Tongue (tissue), 2 donors: ENCODE results near the gene QRFP. TPM values are rescaled to one million over a fixed set of nuclear protein-coding genes. Genes with fewer than 3 reads are reported as not detected.

Source experiments
- DNase-seq: peaks from one replicate; pipeline ENCODE4 v3.0.0-alpha.2; 2015
- total RNA-seq: library from RNA; depleted of rRNA; stranded (reverse); fragments of >200 nt; gene quantifications from one replicate; pipeline ENCODE4 v1.2.3, GENCODE V29; 2014

Gene QRFP
- total RNA-seq, 1 donor from 2014 or later = not detected

DNA sequence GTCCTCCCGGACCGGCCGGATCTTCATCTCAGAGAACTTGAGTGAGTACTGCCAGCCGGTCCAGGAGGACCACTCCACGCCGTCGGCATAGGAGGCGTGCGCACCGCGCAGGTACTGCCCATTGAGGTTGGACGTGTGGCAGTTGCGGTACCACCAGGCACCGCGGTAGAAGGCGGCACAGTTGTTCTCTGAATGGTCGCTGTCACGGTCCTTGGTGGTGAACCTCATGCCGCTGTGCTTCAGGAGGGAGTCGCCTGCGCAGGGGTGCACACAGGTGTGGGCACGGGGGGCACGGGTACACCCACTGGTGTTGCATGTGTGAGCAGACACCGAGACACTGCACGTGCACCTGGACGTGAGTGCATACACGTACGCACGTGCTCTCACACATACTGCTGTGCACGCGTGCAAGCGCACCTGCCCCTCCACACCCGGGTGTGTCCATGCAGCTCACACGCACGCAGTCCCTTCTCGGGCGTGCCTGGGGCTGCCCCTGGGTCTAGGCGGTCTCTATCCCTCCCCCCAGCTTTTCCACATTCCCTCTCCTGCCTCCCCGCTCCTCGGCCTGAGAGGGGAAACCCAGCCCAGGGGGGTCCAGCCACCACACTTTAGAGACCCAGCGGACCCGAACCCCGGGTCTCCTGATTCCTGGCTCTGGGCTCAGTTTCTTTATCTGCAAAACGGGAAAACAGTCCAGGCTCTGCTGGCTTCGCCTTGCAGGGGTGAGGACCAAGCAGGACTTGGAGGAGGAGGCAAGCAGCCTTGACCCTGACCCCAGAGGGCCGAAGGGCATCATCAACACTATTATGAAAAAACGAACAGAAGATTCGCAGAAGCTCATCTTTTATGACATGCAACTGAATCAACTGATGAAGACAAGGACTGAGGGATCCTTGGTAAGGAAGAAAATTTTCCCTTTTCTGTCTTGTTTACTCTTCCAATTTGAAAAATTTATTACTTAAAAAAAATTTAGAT, 7.7 kb upstream of the QRFP start:
- DNase-seq = no peak

DNA sequence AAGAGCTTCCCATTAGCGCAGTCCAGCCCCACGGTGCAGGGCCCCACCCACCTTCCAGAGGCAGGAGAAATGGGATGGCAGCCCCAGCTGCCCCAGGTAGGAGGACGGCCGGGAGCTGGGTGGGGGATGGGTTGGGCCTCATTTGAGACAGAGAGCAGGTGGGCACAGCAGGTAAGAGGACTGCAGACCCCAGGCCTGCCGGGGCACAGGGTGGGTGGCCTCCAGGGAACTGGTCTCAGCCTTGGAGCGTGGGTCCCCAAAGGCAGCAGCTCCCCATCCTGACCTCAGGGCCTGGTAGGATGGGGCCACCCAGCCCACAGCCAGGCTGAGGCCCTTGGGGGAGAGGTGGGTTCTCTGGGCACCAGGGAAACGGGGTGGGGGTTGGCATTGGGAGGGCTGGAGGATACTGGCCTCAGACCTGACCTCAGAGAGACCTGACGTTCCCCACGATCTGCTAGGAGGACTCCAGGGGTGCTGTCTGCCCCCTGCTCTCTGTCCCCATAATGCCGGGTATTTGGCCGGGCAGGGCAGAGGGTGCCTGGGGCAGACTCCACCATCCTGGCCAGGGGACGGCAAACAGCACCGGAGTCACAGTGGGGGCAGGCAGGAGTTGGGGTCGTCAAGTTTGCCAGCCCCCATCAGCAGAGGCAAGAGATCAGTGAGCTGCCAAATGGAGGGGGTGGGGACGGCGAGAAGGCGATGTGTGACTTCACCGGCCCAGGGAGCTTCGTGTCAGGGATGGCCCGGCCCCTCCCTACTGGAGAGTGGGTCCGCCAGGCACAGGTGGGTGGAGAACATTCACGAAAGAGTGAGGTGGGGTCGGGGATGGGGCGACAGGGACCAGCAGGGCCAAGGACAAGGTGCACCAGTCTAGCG, 6.8 kb upstream of the QRFP start:
- no peak for DNase-seq

DNA sequence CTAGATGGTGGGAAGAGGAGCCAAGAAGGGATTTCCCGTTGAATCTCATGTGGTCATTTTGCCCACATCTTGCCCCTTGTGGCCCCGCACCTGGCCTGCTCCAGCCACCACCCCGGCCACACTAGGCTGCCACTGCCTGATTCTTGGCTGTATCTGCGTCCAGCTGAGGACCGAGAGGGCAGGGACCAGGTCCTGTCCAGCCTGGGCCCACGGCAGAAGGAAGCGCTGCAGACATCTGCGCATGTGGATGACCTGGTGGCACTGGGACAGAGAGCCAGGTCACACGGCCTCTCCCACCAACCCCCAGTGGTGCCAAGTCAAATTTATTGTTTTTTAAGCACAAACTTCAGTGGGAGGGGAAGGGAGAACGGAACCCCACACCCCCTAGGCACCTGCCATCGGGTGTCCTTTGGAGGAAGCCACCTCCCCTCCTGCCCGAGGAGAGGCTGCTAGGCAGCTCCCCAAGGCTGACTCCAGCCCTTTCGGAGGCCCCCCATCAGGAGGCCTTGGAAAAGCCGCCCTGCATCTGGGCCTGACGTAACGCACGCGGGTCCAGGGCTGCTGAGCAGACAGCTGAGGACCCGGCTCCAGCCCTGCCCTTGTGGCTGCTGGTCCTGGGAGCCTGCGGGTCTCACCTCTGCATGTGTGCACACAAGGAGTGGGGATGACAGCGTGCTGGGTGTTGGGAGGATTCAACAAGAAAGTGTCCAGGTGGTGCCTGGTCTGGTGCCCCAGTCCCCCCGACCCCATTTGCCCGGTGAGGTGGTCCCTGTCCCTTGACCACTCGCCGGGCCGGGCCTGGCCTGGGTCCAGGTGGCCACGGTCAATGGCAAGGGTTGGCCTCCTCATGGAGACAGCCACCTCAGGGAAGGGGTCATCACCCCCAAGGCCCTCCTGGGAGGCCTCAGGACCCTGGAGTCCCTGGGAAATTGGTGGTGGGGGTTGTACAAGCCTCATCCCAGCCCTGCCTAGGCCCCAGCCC, 5.9 kb upstream of the QRFP start:
- DNase-seq = no peak

DNA sequence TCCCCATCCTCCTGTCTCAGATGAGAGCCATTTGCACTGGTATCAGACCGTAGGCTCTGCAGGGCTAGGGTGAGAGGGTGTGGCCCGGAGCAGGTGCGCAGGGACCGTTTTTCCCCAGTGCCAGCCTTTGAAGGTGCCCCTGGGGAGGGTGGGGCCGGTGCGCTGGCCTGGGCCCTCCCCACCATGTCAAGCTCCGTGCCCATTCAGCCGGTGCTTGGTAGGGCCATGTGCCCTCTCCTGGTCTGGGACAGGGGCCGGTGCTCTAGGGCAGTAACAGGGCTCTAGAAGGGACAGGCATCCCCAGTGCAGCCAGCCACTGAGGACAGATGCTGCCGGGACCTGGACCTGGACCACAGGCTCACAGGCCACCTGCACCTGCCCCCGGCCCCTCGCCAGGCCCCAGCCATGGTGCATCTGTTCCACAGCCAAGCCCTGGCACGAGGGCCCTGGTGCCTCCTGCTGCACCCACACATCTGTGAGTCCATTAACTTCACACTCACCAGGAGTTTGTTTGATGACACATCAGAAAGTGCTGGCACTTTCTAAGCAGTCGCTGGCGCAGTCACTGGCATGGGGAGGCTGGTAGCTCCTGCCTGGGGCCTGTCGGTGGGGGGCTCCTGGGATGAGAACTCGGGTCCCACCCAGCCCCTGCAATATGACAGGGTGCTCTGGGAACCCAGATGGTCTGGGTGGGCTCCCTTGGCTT, 5.0 kb upstream of the QRFP start:
- DNase-seq = no peak

DNA sequence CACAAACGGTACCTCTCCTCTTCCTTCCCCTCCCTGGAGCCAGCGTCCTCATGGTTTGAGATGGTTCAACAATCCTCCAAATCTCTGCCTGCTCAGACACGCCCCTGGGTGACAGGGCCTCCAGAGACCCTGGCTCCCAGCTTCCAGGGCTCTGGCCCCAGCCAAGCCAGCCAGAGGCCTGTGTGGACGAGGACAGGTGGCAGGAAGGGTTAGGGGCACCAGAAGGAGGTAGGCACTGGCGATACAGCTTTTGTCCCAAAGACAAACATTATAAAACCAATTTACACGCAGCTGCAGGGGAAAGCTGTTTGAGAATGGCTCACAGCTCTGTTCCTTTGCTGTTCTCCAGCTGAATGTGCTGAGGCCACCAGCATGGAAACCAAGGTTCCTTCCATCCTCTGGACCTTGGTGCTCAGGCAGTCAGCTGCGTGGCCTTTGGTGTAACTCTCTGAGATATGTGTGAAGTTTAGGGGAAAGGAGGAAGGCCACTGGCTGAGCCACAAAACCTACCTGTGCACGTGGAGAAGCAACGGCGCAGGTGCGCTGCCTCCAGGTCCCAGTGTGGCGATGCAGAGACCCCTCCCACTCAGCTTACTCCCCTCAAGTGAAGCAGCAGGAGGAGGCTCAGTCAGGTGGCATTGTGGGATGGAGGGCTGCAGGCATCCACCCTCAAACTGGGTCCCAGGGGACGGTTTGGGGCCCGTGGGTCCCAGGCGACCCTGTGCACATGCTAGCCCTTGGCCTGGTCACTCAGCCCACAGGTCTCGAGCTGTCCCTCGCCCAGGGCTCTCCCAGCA, 4.3 kb upstream of the QRFP start:
- DNase-seq = no peak

DNA sequence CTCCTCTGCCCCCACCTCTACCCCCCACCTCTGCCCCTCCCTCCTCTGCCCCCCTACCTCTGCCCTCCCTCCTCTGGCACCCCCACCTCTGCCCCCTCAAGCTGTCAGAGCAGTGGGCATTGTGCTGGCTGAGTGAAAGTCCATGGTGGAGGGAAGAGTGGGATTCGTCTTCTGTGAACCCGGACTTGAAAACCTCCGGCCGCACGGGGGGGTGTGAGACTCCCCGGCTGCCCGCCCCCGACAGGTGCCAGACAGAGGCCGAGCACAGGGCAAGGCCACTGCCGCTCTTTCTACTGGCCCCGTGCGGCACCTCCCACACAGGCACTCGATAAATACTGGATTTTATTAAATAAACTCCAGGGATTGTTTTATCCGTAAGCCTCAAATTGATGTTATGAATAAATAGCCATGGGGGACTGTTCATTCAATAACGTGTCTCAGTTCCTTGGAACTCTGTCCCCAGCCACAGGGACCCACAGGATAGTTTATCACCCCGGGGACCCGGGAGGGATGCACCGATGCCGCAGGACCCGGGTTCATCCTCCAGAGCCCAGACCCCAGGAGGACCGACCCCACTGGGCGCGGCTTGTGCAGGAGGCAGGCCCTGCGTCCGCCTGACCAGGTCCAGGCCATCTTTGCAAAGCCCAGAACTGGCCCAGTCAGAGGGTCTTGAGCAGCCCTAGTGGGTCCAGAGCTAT, 2.6 kb upstream of the QRFP start:
- DNase-seq = no peak

DNA sequence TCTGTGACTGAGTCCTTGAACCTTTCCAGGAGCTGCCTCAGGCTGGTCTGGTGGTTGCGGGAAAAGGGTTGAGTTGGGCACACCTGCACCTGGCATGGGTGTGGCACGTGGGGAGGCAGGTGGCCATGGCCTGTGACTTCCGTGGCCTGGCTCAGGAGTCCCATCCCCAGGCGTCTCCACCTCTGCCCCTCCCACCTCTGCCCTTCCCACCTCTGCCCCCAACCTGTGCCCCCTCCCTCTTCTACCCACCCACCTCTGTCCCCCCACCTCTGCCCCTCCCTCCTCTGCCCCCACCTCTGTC, 1.9 kb upstream of the QRFP start:
- no peak for DNase-seq

DNA sequence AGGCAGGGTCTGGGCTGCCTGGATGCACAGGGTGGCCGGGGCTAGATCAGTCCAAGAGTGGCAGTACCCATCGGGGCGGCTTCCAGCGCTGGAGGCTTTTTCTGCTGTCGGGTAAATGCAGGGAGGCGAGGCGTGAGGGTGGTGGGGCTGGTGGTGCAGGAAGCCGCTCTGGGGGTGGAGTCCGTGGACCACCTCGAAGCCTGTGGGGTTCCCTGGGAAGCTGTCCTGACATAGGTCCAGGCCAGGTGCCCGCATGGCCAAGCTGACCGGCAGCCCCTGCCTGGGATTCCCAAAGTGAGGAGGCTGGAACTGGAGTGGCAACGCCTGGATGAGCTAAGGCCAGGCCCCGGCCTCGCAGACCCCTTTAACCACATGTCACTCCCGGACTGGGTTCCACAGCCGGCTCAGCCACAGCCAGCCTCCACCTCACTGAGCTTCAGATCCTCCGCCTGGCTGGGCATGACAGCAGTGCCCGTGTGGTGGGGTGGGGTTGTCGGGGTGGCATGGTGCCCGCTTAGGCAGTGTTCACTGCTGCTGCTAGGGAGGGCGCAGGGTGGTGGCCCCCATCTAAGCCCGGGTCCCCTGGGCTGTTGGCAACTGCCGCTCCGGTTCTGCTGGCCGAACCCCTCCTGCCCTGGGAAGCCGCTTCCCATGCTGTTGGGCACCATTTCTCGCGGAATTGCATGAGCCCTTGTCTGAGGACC, 1.4 kb upstream of the QRFP start:
- no peak for DNase-seq

DNA sequence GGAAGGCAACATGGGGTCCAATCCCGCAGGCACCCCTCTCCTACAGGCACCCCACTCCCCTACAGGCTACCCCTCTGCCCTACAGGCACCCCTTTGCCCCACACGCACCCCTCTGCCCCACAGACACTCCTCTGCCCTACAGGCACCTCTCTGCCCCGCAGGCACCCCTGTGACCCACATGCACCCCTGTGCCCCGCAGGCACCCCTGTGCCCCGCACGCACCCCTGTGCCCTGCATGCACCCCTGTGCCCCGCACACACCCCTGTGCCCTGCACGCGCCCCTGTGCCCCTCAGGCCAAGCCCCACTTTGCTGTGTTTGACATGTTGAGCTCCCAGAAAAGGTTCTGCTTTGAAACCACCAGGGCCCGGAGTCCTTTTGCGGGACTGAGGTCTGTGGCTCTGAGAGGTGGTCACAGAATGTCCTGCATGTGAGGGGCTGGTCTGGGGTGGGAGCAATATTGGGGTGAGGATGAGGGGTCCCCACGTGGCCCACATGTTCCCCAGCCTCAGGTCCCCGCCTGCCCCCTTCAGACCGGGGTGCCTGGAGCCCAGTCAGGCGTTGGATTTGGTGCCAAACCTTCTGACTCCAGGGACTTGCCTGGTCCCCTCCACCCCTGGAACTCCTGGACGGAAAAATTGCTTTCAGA, 616 bp upstream of the QRFP start:
- DNase-seq = no peak

DNA sequence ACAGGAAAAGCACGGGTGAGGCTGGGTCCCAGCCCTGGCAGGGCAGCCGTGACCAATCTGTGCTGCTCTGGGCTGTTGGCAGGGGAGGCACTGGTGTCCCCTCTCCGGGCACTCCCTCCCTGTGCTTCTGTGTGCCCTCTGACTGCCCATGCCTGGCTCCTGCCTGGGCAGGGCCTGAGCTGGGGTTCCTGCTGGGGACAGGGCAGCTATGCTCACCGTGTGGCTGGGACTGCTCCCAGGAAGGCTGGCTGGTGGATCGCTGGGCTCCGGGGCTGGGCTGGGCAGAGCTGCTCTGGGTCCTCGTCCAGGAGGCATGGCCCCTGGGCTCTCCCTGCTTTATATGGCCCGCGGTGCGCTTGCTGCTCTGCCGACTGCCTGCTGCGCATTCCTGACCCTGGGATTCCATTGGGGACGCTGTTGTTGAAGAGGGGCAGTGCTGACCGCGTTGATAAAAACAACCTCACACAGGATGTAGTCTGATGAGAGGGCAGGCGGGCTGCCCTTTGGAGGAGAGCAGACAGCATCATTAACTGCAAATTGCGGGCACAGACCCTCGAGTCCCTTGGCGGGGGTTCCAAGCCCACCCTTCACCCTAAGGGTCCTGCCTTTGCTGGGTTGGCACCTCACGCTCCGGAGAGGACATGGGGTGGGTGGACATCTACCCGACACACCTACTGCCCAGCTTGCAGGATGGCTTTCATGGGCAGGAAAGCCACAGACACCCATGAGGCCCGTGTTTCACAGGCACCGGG, 955 bp downstream of the QRFP start:
- DNase-seq = no peak

DNA sequence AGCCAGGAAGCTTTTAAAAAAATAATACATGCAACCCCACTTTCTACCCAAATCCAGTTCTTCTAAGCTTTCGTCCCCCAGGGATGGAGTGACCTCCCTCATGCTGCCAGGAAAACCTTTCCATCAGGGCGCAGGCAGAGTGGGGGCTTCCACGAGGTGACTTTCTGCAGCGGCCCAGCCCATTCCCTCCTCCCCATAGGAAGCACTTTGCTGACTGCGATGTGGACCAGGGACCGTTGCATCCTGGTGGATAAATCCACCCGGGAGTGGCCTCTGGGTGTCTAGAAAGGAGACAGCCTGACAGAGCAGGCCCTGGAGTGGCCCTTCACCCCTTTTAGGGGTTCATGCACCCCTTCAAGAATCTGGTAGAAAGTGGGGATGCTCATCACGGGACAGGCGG, 1.6 kb downstream of the QRFP start:
- no peak for DNase-seq

DNA sequence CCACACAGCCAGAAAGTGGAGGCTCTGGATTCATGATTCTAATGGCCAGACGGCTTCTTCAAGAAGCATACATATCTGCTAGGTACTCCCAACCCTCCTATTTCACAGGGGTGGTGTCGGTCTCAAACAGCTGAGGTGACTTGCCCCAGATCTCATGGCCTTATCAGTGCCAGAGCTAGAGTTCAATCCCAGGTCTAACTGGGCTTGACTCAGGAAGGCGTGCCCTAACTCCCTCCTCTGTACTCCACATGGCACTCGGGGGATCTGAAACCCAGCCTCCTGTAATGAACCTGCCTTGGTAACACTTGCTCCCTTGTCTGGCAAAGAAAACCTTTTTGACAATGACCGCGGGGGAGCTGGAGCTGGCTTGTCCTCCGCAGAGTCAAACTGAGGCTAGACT, 2.1 kb downstream of the QRFP start:
- no peak for DNase-seq

DNA sequence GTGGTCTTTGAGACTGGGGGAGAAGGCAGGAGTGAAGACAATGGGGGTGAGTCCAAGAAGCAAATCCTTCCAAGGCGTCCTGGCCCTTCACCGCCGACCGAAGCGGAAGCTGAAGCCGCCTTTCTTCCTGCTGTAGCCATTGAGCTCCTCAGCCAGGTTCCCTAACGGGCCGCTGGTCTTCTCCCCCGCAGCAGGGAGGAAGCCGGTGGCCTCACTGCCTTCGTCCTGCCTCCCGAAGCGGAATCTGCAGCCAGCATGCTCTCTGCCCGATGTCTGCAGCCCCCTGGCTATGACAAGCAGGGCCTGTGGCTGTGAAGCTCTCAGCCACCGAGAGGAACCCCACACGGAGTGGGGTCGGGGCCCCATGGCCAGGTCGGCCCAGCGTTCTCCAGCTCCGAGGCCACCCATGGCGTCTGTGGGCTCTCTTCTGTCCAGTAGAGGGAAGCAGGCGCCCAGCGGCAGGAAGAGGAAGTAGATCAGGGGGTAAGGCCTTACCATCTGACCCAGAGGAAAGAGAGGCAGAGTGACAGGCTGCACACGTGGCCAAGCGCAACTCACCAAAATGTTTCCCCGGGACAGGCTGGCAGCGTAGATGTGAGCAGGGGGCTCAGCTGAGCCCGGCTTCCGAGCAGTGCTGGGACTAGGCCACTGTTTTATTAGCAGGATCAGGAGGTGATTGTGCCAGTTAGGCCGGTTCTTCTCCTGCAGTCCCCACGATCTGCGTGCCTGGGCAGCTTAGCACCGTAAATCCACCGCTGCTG, 3.1 kb downstream of the QRFP start:
- DNase-seq = peak; percentile 41

DNA sequence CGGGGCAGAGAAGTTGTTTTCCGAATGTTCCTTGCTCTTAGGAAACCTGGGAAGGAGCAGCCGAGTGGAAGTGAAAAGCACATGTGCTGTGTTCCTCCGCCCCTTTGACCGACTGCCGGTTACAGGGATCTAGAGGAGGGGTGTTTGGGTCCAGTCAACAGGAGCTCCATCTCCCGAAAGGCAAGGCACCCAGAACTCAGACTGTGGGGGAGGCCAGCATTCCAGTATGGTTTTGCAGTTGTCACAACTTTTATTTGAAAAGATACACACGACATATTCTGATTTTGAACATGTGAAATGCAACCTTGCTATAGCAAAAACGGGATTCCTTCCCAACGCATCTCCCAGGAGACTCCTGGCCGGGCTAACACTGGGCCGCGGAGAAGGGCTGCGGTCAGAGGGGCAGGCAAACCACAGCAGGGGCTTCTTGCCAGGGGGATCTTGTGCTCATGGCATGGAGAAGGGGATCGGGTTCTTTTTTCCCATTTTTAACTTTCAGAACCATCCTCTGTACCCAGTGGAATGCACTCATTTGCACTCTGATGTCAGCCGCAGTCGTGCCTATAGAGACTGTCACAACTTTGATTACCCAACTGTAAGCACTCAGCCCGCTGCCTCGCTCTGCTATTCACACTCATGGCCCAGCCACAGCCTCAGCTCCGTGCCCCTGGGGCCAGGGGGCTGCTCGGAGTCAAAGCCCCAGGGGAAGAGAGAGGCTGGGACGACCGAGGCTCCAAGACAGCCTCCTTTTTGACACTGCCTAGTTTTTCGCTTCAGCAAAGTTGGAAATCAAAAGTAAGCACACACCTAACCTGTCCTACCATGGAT, 3.9 kb downstream of the QRFP start:
- DNase-seq = no peak

DNA sequence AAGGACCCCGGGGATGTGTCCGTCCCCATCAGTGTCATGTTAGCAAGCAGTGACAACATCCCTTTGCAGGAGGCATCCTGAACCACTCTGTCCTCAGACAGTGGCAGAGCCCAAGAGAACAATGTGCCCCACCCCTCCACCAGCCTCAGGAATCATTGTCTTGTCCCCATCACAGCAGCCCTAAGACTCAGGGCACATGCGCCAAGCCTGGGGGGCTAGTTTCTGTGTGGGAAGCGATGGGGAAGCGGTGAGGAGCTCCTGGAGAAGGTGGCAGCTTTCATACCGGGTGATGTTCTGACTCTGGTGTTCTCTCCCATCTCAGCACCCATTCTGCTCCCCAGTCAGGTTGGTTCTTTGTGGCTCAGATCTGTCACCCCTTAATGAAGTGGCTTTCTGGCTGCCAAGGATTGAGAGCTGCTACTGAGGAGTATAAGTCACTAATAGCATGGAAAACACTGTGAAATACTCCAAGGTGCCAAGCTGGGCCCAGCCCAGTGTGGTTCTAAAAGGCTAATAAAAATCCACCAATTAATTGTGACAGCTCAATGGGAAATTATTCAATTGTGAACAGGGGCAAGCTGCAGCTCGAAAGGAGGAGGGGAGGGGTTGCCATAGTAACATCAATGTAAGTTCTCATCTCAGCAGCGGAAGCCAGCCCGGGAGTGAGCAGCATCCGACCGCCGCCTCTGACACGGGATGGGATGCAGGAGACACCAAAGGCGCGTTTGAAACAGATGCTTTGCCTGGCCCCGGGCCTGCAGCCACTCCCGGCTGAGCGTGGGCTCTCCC, 4.7 kb downstream of the QRFP start:
- DNase-seq = peak; percentile 48
